ENCODE results near the gene UNC119B. TPM values are rescaled to one million over a fixed set of nuclear protein-coding genes. Genes with fewer than 3 reads are reported as not detected.
A peak's percentile ranks its signal among the peaks of the same experiment; 100 is the strongest.

The UNC119B gene
- total and polyA plus RNA-seq, 3 donors from 2014 or later: 42.2 to 45.2 (median 43.3) TPM

GRCh38 chr12:120722784-120723183 is 12.5 kb downstream of the UNC119B start:
- H3K36me3 ChIP-seq (ENCODE audit: low read depth, missing control alignments): no peaks in the 10 kb centered on the region
- intact Hi-C loops (cut with DNase I; ENCODE audit: low total_unique reads): no loop called here
- no peaks in the 10 kb centered on the region for H3K9me3 ChIP-seq
- TF ChIP-seq POLR2A (IDR thresholded peaks at IDR 0.05): no peak
- TF ChIP-seq CTCF (IDR thresholded peaks at IDR 0.05): no peak
- peaks cover 6% of the 10 kb centered on the region for H3K4me1 ChIP-seq
- no peak overlapping the region for H3K4me3 ChIP-seq
- H3K27me3 ChIP-seq: no peaks in the 10 kb centered on the region
- whole genome bisulfite sequencing, 2 donors: 98 to 100% methylated on average over 2 of the region's 2 CpGs
- no peak overlapping the region for H3K27ac ChIP-seq
- DNase-seq: no peak

DNA sequence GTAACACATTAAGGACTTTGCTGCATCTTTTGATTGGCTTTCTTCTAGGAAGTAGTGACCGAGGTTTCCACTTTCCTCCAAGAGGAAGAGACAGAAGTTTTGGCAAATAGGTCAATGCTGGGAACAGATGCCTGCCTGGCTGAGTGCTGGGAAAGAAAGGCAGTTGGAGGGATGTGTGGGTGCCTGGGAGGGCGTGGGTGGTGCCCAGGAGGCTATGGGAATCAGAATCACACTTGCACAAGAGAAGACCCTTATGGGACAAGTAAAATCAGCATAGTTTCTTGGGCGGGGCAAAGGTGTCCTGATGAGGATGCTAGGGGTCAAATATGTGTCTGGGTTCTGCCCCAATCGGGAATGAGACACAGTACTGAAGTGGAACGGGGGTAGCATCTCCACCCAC is 14.5 kb downstream of the UNC119B start:
- no peak overlapping the region for H3K4me3 ChIP-seq
- H3K4me1 ChIP-seq: peaks cover 6% of the 10 kb centered on the region
- H3K27me3 ChIP-seq: no peaks in the 10 kb centered on the region
- intact Hi-C loops (cut with DNase I; ENCODE audit: low total_unique reads): no loop called here
- no peak for TF ChIP-seq POLR2A (IDR thresholded peaks at IDR 0.05)
- TF ChIP-seq CTCF (IDR thresholded peaks at IDR 0.05): no peak
- H3K36me3 ChIP-seq (ENCODE audit: low read depth, missing control alignments): no peaks in the 10 kb centered on the region
- WGBS, 2 donors: 58 to 61% methylated on average over 5 of the region's 5 CpGs
- no peak overlapping the region for H3K27ac ChIP-seq
- no peak for DNase-seq
- H3K9me3 ChIP-seq: no peaks in the 10 kb centered on the region

DNA sequence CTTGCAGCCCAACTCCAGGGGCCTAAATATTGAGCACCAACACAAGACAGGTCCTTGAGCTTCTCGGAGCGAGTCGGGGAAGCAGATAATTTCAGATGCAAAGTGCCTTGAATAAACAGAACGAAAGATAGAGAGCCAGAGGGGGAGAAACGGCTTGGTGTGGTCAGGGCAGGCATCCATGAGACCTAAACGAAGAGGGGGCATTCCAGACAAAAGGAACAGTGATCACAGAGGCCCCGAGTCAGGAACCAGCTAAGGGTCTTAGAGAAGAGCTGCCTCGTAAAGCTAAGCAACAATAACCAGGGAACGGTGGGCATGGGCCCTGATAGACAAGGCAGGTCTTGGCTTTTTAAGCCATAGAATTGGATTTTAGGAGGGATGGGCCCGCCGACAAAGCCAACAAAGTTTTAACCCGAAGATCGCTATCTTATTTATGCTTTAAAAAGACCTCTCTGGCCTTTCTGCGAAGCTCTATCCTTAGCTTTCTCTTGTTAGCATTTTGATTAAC is 14.9 kb downstream of the UNC119B start:
- no peaks in the 10 kb centered on the region for H3K27me3 ChIP-seq
- peaks cover 6% of the 10 kb centered on the region for H3K4me1 ChIP-seq
- no peaks in the 10 kb centered on the region for H3K36me3 ChIP-seq (ENCODE audit: low read depth, missing control alignments)
- WGBS, 2 donors: 15 to 19% methylated on average over 14 of the region's 14 CpGs
- intact Hi-C loops (cut with DNase I; ENCODE audit: low total_unique reads): no loop called here
- no peak for DNase-seq
- H3K27ac ChIP-seq: peak overlapping the region; percentile 68 to 72
- H3K4me3 ChIP-seq: peak overlapping the region; percentile 62 to 70
- no peaks in the 10 kb centered on the region for H3K9me3 ChIP-seq
- TF ChIP-seq CTCF (IDR thresholded peaks at IDR 0.05): no peak
- TF ChIP-seq POLR2A (IDR thresholded peaks at IDR 0.05): no peak

GRCh38 chr12:120725659-120726509 is 15.6 kb downstream of the UNC119B start, which contains the start of gene ACADS:
Gene ACADS, plus strand, starts transcription at chr12:120725826. Its CDS starts 60 bp downstream, at chr12:120725886.
- intact Hi-C loops (cut with DNase I; ENCODE audit: low total_unique reads): no loop called here
- no peaks in the 10 kb centered on the region for H3K36me3 ChIP-seq (ENCODE audit: low read depth, missing control alignments)
- DNase-seq: peak; percentile 93
- H3K27me3 ChIP-seq: no peaks in the 10 kb centered on the region
- H3K9me3 ChIP-seq: no peaks in the 10 kb centered on the region
- H3K4me1 ChIP-seq: peaks cover 6% of the 10 kb centered on the region
- H3K4me3 ChIP-seq: peak within 1 kb of the TSS; percentile 62 to 70
- peak within 1 kb of the TSS; percentile 68 to 72 for H3K27ac ChIP-seq
- no peak for TF ChIP-seq CTCF (IDR thresholded peaks at IDR 0.05)
- TF ChIP-seq POLR2A (IDR thresholded peaks at IDR 0.05): no peak
- whole genome bisulfite sequencing, 2 donors: 8 to 10% methylated on average over 37 of the region's 66 CpGs

All from testis (tissue), 3 donors.